GM21528 (cell line): ENCODE measurements around the gene BHLHA15.

Source experiments
- ATAC-seq: cut with Tn5 transposase; IDR thresholded peaks from one replicate; pipeline ENCODE4 v1.9.1; 2021; ENCODE audit warnings: mild to moderate bottlenecking, moderate library complexity; ENCODE audit not compliant: unreplicated experiment, low FRiP score

Gene BHLHA15

DNA sequence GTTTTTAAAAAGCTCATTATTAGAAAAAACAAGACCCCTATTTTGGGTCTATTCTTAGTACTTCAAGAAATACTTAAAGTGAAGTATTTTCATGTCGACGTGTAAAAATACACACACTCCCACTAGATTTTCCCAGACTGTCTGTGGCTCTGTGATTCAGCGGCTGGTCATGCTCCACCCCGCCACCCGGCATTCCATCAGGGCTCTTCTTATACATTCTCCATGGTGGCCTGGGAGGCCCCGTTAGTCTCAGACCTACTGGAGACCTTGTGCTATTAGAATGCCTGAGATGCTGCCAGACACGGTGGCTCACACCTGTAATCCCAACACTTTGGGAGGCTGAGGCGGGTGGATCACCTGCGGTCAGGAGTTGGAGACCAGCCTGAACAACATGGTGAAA is 27.7 kb downstream of the BHLHA15 start:
- ATAC-seq: no peak

DNA sequence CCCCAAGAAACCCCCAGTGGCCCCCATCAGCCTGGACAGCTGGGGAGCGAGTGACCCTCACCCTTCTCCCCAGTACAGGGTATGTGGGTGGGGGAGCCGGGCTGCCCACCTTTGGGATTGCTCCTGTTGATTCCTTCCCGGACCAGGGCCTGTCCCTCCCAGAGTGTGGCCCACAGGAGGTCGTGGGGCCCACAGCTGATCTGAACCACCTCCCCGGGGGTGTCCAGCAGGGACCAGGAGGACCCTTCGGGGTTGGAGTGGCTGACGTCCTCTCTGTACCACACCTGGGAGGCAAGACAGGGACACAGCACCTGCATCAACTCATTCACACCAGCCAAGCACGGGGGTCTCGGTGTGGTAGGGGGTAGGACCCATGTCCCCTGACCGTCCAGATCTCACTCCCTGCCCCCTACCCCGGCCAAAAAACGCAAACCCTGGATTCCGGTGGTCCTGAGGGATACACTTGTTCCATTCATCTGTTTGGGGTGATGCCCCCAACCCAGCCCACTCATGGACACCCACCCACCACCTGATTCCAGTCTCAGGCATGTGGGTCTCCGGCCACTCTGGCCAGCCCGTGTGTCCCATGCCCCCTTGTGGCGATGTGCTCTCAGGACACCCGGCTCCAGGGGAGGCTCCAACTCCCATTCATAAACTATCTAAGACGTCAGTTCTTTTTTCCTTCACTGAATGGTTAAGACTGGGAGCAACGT is 29.9 kb downstream of the BHLHA15 start:
- ATAC-seq: no peak

DNA sequence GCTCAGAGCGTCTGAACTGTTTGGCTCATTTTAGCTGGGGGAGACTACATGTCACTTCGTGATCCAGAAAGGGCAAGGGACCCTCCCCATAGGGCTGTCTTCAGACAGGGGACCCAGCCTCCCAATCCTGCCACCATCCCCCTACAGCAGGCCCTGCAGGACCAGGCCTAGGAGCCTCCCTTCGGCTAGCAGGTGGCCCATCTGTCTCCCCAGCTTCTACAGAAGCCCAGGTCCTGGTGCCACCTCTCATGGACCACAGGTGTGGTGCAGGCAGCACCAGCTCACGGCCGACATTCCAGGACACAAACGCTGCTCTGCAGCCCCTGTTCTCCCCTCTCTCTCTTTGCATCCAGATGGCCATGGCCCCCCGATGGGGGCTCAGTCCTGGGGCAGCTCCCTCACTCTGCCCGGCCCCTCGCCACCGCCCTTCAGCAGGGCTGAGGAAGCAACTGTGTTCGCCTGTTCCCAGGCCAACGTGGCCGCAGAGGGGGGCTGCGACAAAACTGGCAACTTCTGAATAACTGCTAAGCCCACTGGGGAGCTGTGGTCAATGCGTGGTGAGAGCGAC is 30.5 kb downstream of the BHLHA15 start:
- ATAC-seq: no peak

DNA sequence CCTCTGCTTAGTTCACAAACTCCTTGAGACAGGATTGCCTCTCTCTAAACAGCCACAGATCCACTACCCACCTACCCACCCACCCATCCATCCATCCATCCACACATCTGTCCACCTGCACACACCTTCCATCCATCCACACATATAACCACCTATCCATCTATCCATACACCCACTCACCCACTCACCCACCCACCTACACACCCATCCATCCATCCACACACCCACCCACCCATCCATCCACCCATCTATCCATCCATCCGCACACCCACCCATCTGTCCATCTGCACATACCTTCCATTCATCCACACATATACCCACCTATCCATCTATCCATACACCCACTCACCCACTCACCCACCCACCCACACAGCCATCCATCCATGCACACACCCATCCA is 31.1 kb downstream of the BHLHA15 start:
- no peak for ATAC-seq

DNA sequence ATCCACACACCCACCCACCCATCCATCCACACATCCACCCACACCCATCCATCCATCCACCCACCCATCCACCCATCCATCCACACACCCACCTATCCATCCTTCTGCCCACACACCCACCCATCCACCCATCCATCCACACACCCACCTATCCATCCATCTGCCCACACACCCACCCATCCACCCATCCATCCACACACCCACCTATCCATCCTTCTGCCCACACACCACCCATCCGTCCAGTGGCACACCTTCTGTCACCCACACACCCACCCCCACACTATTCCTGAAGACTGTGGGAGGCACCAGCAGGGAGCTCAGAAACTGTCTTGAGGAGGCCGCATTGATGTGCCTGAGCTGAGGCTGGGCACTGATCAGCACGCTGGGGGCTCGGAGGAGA is 31.7 kb downstream of the BHLHA15 start:
- no peak for ATAC-seq

DNA sequence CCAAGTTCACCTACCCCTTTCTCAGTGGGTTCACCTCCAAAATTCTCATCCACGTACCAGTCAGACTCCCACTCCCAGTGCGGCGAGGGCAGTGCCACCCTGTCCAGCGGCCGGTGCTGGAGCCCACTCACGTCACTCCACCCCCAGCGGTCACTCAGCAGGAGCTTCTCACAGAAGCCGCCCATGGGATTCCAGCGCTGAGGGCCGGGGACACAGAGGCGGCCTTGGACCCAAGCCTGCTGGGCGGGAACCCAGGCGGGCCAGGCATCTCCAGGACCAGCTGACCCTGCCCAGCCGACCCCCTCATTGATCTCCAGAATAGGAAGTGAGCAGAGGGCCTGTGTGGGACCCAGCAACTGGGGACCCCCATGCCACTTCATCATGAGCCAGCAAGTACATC is 33.6 kb downstream of the BHLHA15 start:
- ATAC-seq: no peak

DNA sequence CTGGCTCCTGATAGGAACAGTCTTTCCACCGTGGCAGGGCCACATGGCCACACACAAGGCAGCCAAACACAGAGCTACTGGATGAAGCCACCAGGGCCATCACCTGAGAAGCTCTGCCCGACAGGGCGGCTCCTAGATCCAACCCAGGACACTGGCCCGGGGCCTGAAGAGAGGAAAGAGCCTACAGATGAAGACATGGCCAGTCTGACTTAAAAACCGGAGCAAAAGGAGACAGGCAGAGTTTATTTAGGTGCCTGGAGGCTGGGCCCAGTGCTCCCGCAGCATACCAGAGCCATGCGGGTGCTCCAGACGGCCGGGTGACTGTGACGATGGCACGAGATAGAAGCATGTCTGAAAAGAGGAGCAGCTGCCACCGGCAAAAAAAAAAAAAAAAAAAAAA is 36.9 kb downstream of the BHLHA15 start:
- ATAC-seq: no peak

DNA sequence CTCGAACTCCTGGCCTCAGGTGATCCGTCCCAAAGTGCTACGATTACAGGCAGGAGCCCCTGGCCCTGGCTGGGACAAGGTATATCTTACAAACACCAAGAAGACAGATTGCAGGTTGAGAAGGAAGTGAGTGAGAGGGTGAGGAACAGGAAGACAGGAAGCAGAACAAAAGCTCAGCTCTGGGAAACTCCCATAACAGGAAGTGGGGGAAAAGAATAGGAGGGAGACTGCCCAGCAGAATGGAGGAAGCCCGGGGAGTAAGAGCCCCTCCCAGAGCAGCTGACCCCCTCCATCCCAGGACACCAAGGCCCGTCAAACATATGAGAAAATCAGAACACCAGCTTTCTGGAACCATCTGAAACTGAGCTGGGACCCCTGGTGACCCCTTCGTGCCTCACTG is 37.9 kb downstream of the BHLHA15 start:
- no peak for ATAC-seq

DNA sequence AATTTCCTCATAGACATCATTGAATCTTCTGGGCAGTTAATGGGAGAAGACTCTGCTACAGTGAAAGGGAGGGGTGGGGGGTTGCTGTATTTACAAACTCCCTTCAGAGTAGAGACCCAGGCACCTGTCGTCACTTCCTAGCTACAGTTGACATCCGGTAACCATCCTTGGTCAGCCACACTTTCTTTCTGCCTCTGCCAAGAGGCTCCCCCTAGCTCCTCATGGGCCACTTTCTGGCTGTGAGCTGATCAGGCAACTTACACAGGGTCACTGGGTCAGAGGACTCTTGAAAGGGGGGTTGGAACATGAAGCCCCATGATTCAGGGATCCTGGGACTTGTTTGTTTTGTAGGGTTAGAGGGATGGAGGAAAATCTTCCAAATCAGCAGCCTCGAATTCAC is 39.5 kb downstream of the BHLHA15 start:
- no peak for ATAC-seq

DNA sequence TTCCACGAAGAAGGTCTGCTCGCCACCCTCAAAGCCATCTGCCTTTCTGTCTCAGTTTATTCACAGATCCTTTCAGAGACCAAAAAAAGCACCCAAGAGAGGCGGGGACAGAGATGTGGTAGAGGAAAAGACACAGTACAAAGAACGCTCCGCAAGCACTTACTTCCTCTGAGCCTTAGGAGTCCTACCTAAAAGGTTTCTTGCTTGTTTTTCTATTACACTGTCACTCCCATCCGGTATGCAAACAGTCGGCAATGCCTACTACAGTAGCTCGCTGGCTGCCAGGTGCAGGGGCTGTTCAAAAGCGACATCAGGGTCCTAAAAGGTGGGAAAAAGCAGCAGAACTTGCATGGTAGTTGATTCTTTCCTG is 40.0 kb downstream of the BHLHA15 start:
- ATAC-seq: peak; percentile 35

DNA sequence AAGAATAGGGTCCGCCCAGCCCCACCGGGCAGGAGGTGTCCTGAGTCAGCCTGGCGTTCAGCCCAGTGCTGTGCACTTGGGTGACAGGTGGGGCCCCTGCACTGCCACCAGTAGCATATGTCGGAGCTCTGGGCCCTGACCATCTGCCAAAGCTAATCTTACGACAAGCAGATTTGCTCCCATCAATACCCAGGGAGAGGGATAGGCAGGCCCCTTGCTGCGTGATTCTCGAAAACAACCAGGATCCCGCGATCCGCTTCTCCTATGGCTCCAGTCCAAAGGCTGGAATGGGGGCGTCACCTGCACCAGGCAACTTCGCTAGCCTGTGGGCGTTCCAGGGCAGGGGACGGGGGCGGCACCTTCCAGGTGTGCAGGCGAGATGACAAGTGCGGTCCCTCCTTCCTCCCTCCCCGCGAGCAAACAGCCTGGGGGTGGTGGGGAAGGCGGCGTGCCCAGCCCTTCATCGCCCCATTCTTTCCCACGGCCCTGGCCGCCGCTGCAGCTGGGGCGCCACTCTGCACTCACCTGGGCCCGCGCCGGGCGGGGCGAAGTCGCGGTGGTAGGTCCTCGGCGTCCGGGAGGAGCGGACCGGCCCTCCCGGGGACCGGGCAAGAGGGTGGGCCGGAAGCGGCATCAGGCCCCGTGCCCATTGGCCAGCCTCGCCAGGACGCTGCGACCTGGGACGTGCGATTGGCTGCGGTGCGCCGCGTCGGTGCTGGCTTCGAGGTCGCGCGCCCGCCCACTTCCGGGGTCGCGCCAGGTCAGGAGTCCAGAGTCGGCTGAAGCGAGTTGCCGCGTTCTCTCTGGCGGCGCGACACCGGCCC is 40.6 kb downstream of the BHLHA15 start, which contains the start of gene TECPR1:
TECPR1 (minus strand) TSS at position 632 of the 824 bp plus-strand sequence. CDS start 6,086 bp downstream, outside the sequence.
- ATAC-seq: peak; percentile 97

DNA sequence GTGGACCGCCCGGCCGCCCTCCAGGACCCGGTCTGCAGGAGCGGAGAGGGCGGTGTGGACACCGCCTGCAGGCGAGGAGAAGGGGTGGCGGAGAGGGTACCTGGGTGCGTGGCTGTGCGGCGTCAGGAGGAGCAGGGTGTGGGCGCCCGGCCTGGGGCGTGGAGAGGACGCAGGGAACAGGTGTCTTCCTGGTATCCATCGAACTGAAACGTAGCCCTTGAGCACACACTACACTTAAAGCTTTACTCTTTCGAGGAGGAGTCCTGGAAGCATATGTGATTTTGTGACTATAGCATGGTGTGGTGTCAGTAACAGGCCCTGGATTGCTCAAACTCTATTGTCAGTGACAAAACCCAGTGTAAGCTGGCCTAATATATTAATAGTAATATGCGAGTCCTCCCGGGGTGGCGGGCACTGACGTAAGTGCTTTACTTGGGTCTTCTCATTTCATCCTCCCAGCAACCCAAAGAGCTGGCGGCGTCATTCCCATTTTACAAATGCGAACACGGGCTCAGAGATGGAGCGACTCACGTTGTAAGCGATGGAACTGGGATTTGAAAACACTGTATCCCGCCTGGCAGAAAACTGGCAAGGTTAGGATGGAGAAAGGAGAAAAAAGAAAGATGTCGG is 41.3 kb downstream of the BHLHA15 start:
- no peak for ATAC-seq

DNA sequence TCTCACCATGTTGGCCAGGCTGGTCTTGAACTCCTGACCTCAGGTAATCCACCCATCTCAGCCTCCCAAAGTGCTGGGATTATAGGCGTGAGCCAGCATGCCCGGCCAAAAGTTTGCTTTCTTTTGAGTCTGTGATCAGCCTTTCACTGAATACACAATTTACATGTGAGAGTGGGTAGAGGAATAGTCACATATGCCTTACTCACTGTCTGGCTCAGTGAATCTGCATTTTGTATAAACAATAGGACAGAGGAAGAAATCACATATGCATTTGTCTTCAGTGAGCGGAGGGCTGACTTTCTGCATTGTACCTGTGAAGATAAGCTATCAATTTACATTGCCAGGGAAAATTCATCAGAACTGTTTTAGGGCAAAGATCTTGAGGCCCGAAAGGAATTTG is 43.3 kb downstream of the BHLHA15 start:
- ATAC-seq: no peak

DNA sequence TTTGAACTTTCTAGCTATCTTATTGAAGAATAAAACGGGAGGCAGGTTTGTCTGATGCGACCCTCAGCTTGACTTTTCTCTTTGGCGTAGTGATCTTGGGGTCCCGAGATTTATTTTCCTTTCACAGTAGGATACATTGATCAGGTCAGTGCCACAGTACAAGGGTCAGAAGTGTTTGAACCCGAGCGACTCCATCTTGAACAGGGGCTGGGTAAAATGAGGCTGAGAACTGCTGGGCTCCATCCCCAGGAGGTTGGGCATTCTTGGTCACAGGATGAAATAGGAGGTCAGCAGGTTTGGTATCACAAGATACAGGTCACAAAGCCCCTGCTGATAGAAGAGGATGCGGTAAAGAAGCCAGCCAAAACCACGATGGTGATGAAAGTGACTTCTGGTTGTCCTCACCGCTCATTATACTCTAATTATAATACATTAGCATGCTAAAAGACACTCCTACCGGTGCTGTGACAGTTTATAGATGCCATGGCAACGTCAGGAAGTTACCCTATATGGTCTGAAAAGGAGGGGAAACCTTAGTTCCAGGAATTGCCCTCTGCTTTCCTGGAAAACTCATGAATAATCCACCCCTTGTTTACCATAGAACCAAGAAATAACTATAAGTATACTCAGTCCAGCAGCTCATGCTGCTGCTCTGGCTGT is 43.8 kb downstream of the BHLHA15 start:
- no peak for ATAC-seq

DNA sequence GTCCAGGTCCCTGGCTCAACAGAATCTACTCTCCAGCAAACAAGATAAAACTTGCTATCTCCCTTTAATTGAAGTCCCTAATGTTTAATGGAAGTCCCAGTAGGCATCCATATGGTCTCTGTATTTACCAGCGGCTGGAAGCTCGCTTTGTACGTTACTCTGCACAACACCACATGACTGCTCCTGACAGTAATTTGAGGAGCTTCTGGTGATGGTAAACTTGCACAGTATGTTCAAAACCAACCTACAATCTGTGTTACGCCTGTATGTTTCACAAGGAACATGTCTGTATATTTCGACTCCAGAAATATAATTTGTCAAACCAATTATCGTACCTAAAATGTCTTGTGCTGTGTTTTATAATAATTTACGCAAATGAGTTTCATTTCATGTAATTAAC is 45.2 kb downstream of the BHLHA15 start:
- ATAC-seq: no peak

DNA sequence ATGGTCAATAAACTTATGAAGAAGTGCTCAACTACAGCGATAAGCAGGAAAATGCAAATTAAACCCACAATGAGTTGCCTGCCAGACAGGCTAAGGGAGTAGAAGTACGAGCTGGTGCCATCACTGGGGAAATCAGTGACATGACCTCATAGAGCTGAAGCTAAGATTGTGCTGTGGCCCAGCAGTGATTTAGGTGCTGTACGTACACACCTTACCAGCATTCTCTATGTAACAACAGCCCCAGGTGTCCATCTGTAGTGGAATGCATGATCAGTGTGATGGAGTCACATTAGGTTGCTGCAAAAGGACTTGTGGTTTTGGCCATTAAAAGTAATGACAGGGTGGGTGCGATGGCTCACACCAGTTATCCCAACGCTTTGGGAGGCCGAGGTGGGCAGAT is 46.5 kb downstream of the BHLHA15 start:
- no peak for ATAC-seq
